ENCODE data around the gene ALX4.

Gene ALX4

GRCh38 chr11:44307340-44308099 lies 2.4 kb downstream of the ALX4 start:
- no peaks in the 10 kb centered on the region for H3K9me3 ChIP-seq (ENCODE audit: control insufficient read depth, low read length)
- no peaks in the 10 kb centered on the region for H3K36me3 ChIP-seq (ENCODE audit: control insufficient read depth, insufficient read depth, low read length)
- H3K4me1 ChIP-seq (ENCODE audit: control insufficient read depth, insufficient read depth, low read length, poor library complexity, severe bottlenecking), result peaks cover 13% of the 10 kb centered on the region
- 51 to 58% methylated on average over 8 to 10 of the region's 10 CpGs for WGBS, 2 experiments (ENCODE audit: insufficient coverage in 2 of 2)
- no peak overlapping the region for H3K27ac ChIP-seq (ENCODE audit: low read depth, low read length, severe bottlenecking)
- no peak overlapping the region for H3K4me3 ChIP-seq (ENCODE audit: extremely low read depth, insufficient read depth, low read length, poor library complexity, severe bottlenecking)

GRCh38 chr11:44306918-44307244 lies 3.1 kb downstream of the ALX4 start:
- no peak overlapping the region for H3K4me3 ChIP-seq (ENCODE audit: extremely low read depth, insufficient read depth, low read length, poor library complexity, severe bottlenecking)
- no peaks in the 10 kb centered on the region for H3K9me3 ChIP-seq (ENCODE audit: control insufficient read depth, low read length)
- WGBS, 2 experiments (ENCODE audit: insufficient coverage in 2 of 2), result 10 to 11% methylated on average over 4 to 6 of the region's 7 CpGs
- H3K4me1 ChIP-seq (ENCODE audit: control insufficient read depth, insufficient read depth, low read length, poor library complexity, severe bottlenecking), result peaks cover 13% of the 10 kb centered on the region
- H3K27ac ChIP-seq (ENCODE audit: low read depth, low read length, severe bottlenecking), result no peak overlapping the region
- H3K36me3 ChIP-seq (ENCODE audit: control insufficient read depth, insufficient read depth, low read length), result no peaks in the 10 kb centered on the region

- no peak overlapping the region for H3K27ac ChIP-seq (ENCODE audit: low read depth, low read length, severe bottlenecking)
- H3K9me3 ChIP-seq (ENCODE audit: control insufficient read depth, low read length), result no peaks in the 10 kb centered on the region
- peaks cover 13% of the 10 kb centered on the region for H3K4me1 ChIP-seq (ENCODE audit: control insufficient read depth, insufficient read depth, low read length, poor library complexity, severe bottlenecking)
- peak overlapping the region; percentile 14 for H3K4me3 ChIP-seq (ENCODE audit: extremely low read depth, insufficient read depth, low read length, poor library complexity, severe bottlenecking)
- 5 to 8% methylated on average over 31 to 33 of the region's 38 CpGs for WGBS, 2 experiments (ENCODE audit: insufficient coverage in 2 of 2)
- no peaks in the 10 kb centered on the region for H3K36me3 ChIP-seq (ENCODE audit: control insufficient read depth, insufficient read depth, low read length)
These were observed 3.7 kb downstream of the ALX4 start for GRCh38 chr11:44306052-44306917.

GRCh38 chr11:44305470-44306051 lies 4.4 kb downstream of the ALX4 start:
- 1 to 2% methylated on average over 36 to 38 of the region's 41 CpGs for WGBS, 2 experiments (ENCODE audit: insufficient coverage in 2 of 2)
- no peak overlapping the region for H3K27ac ChIP-seq (ENCODE audit: low read depth, low read length, severe bottlenecking)
- H3K4me1 ChIP-seq (ENCODE audit: control insufficient read depth, insufficient read depth, low read length, poor library complexity, severe bottlenecking), result peaks cover 16% of the 10 kb centered on the region
- peak overlapping the region; percentile 14 for H3K4me3 ChIP-seq (ENCODE audit: extremely low read depth, insufficient read depth, low read length, poor library complexity, severe bottlenecking)
- no peaks in the 10 kb centered on the region for H3K9me3 ChIP-seq (ENCODE audit: control insufficient read depth, low read length)
- H3K36me3 ChIP-seq (ENCODE audit: control insufficient read depth, insufficient read depth, low read length), result no peaks in the 10 kb centered on the region

GRCh38 chr11:44305026-44305469 lies 4.9 kb downstream of the ALX4 start:
- H3K4me3 ChIP-seq (ENCODE audit: extremely low read depth, insufficient read depth, low read length, poor library complexity, severe bottlenecking), result no peak overlapping the region
- no peak overlapping the region for H3K27ac ChIP-seq (ENCODE audit: low read depth, low read length, severe bottlenecking)
- WGBS, 2 experiments (ENCODE audit: insufficient coverage in 2 of 2), result 0 to 6% methylated on average over 3 to 5 of the region's 10 CpGs
- H3K4me1 ChIP-seq (ENCODE audit: control insufficient read depth, insufficient read depth, low read length, poor library complexity, severe bottlenecking), result peaks cover 13% of the 10 kb centered on the region
- H3K9me3 ChIP-seq (ENCODE audit: control insufficient read depth, low read length), result no peaks in the 10 kb centered on the region
- H3K36me3 ChIP-seq (ENCODE audit: control insufficient read depth, insufficient read depth, low read length), result no peaks in the 10 kb centered on the region

GRCh38 chr11:44304091-44305025 lies 5.6 kb downstream of the ALX4 start:
- WGBS, 2 experiments (ENCODE audit: insufficient coverage in 2 of 2), result 2 to 3% methylated on average over 49 to 59 of the region's 71 CpGs
- Histone ChIP-seq H3K4me3 (ENCODE audit: extremely low read depth, insufficient read depth, low read length, poor library complexity, severe bottlenecking) (no peak overlapping the region), H3K36me3 (ENCODE audit: control insufficient read depth, insufficient read depth, low read length) (no peaks in the 10 kb centered on the region), H3K27ac (ENCODE audit: low read depth, low read length, severe bottlenecking) (no peak overlapping the region), H3K4me1 (ENCODE audit: control insufficient read depth, insufficient read depth, low read length, poor library complexity, severe bottlenecking) (peaks cover 9% of the 10 kb centered on the region), H3K9me3 (ENCODE audit: control insufficient read depth, low read length) (no peaks in the 10 kb centered on the region)

GRCh38 chr11:44303401-44303938 lies 6.5 kb downstream of the ALX4 start:
- Histone ChIP-seq H3K36me3 (ENCODE audit: control insufficient read depth, insufficient read depth, low read length) (no peaks in the 10 kb centered on the region), H3K27ac (ENCODE audit: low read depth, low read length, severe bottlenecking) (no peak overlapping the region), H3K4me3 (ENCODE audit: extremely low read depth, insufficient read depth, low read length, poor library complexity, severe bottlenecking) (no peak overlapping the region), H3K9me3 (ENCODE audit: control insufficient read depth, low read length) (no peaks in the 10 kb centered on the region), H3K4me1 (ENCODE audit: control insufficient read depth, insufficient read depth, low read length, poor library complexity, severe bottlenecking) (peaks cover 7% of the 10 kb centered on the region)
- 14 to 19% methylated on average over 15 to 16 of the region's 28 CpGs for WGBS, 2 experiments (ENCODE audit: insufficient coverage in 2 of 2)

GRCh38 chr11:44301564-44302271 lies 8.2 kb downstream of the ALX4 start:
- H3K4me3 ChIP-seq (ENCODE audit: extremely low read depth, insufficient read depth, low read length, poor library complexity, severe bottlenecking), result no peak overlapping the region
- 84 to 86% methylated on average over 16 to 20 of the region's 20 CpGs for WGBS, 2 experiments (ENCODE audit: insufficient coverage in 2 of 2)
- peaks cover 7% of the 10 kb centered on the region for H3K4me1 ChIP-seq (ENCODE audit: control insufficient read depth, insufficient read depth, low read length, poor library complexity, severe bottlenecking)
- H3K9me3 ChIP-seq (ENCODE audit: control insufficient read depth, low read length), result no peaks in the 10 kb centered on the region
- no peak overlapping the region for H3K27ac ChIP-seq (ENCODE audit: low read depth, low read length, severe bottlenecking)
- H3K36me3 ChIP-seq (ENCODE audit: control insufficient read depth, insufficient read depth, low read length), result no peaks in the 10 kb centered on the region

GRCh38 chr11:44300844-44301563 lies 8.9 kb downstream of the ALX4 start:
- H3K4me1 ChIP-seq (ENCODE audit: control insufficient read depth, insufficient read depth, low read length, poor library complexity, severe bottlenecking), result peaks cover 7% of the 10 kb centered on the region
- no peaks in the 10 kb centered on the region for H3K9me3 ChIP-seq (ENCODE audit: control insufficient read depth, low read length)
- no peak overlapping the region for H3K27ac ChIP-seq (ENCODE audit: low read depth, low read length, severe bottlenecking)
- no peaks in the 10 kb centered on the region for H3K36me3 ChIP-seq (ENCODE audit: control insufficient read depth, insufficient read depth, low read length)
- no peak overlapping the region for H3K4me3 ChIP-seq (ENCODE audit: extremely low read depth, insufficient read depth, low read length, poor library complexity, severe bottlenecking)
- WGBS, 2 experiments (ENCODE audit: insufficient coverage in 2 of 2), result 91 to 92% methylated on average over 5 of the region's 6 CpGs
